ENCODE data around the gene STMN3. TPM values are rescaled to one million over a fixed set of nuclear protein-coding genes. Genes with fewer than 3 reads are reported as not detected.
A peak's percentile ranks its signal among the peaks of the same experiment; 100 is the strongest.

The STMN3 gene
- total and polyA plus RNA-seq, 2 experiments from 2014 or later: 18.6 to 37.6 TPM

GRCh38 chr20:63687419-63688178, 34.4 kb upstream of the STMN3 start:
- Histone ChIP-seq H2AFZ (no peak overlapping the region), H3K9me2 (ENCODE audit: insufficient read depth) (no peaks in the 10 kb centered on the region), H3K9ac (peak overlapping the region; percentile 77), H3F3A (ENCODE audit: insufficient read depth) (peaks cover 31% of the 10 kb centered on the region), H3K4me2 (ENCODE audit: unreplicated experiment) (peak overlapping the region; percentile 44), H3K27me3 (replicated peaks; ENCODE audit: insufficient read depth) (no peaks in the 10 kb centered on the region), H3K4me1 (ENCODE audit: insufficient read depth) (peaks cover 27% of the 10 kb centered on the region), H3K9me3 (ENCODE audit: low read depth) (no peaks in the 10 kb centered on the region), H3K79me2 (ENCODE audit: insufficient read depth) (no peaks in the 10 kb centered on the region), H3K36me3 (ENCODE audit: low read depth) (no peaks in the 10 kb centered on the region), H3K27ac (peak overlapping the region; percentile 92), H3K4me3 (no peak overlapping the region), H4K20me1 (ENCODE audit: insufficient read depth) (no peaks in the 10 kb centered on the region)
- TF ChIP-seq EZH2phosphoT487 (IDR thresholded peaks at IDR 0.05; ENCODE audit: insufficient read depth, low read depth): no peak
- TF ChIP-seq EZH2 (IDR thresholded peaks at IDR 0.05; ENCODE audit: insufficient read depth, poor library complexity, severe bottlenecking): no peak
- DNase-seq: no peak
- 88 to 91% methylated on average over 26 to 29 of the region's 29 CpGs for WGBS, 2 experiments (ENCODE audit: low coverage in 1 of 2, low lambda C conversion rate in 2 of 2, missing lambda C conversion rate in 2 of 2)
- in situ Hi-C loops (cut with MboI): no loop called here

DNA sequence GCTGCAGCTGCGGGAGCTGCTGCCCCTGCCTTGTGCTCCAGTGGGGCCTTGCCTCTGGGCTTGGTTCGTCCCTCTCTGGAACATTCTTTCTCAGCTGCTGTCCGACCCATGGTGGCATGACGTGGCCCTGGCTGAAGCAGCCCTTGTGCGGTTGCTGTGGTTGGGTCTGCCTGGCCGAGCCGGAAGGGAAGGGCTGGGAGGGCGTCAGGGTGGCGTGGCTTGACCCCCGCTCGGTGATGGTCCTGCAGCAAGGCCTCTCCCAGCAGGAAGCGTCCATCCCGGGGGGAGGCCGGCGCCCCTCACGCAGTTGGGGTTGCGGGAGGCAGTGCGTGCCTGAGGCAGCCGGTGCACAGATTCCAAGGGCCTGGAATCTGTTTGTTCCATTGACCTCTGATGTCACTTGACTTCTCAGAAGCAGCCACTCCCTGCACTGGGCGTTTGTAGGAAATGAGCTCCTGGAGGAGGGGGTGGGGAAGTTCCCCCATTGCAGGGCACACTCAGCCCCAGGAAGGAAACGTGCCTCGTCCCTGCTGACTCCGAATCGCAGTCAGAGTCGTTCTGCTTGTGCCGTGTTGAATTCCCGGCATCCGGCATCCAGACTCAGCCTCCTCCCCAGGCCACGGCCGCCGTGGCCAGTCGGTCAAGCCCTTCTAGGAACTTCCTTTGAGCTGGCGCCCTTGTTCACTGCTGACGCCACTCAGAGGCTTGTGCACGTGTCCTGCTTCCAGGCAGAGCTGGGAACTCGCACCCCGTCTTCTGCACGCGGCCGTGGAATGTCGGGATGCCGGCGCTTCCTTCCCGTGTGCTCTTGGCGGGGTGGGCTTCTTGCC, 33.5 kb upstream of the STMN3 start:
- peak overlapping the region; percentile 92 for H3K27ac ChIP-seq
- peak overlapping the region; percentile 44 for H3K4me2 ChIP-seq (ENCODE audit: unreplicated experiment)
- no peaks in the 10 kb centered on the region for H3K9me3 ChIP-seq (ENCODE audit: low read depth)
- H3K4me3 ChIP-seq: 0 out of 2 replicates have a peak overlapping the region, but pooled peaks have one; percentile 4
- H3K9me2 ChIP-seq (ENCODE audit: insufficient read depth): no peaks in the 10 kb centered on the region
- H3K9ac ChIP-seq: peak overlapping the region; percentile 77
- TF ChIP-seq EZH2 (IDR thresholded peaks at IDR 0.05; ENCODE audit: insufficient read depth, poor library complexity, severe bottlenecking) (no peak), EZH2phosphoT487 (IDR thresholded peaks at IDR 0.05; ENCODE audit: insufficient read depth, low read depth) (no peak)
- peaks cover 34% of the 10 kb centered on the region for H3F3A ChIP-seq (ENCODE audit: insufficient read depth)
- DNase-seq: peak; percentile 94
- H4K20me1 ChIP-seq (ENCODE audit: insufficient read depth): no peaks in the 10 kb centered on the region
- peak overlapping the region; percentile 33; the same call in 1 of the 2 replicates for H2AFZ ChIP-seq
- H3K36me3 ChIP-seq (ENCODE audit: low read depth): no peaks in the 10 kb centered on the region
- WGBS, 2 experiments (ENCODE audit: low coverage in 1 of 2, low lambda C conversion rate in 2 of 2, missing lambda C conversion rate in 2 of 2): 5 to 8% methylated on average over 31 to 45 of the region's 45 CpGs
- in situ Hi-C loops (cut with MboI): no loop called here
- no peaks in the 10 kb centered on the region for H3K79me2 ChIP-seq (ENCODE audit: insufficient read depth)
- H3K4me1 ChIP-seq (ENCODE audit: insufficient read depth): peaks cover 34% of the 10 kb centered on the region
- no peaks in the 10 kb centered on the region for H3K27me3 ChIP-seq (replicated peaks; ENCODE audit: insufficient read depth)

DNA sequence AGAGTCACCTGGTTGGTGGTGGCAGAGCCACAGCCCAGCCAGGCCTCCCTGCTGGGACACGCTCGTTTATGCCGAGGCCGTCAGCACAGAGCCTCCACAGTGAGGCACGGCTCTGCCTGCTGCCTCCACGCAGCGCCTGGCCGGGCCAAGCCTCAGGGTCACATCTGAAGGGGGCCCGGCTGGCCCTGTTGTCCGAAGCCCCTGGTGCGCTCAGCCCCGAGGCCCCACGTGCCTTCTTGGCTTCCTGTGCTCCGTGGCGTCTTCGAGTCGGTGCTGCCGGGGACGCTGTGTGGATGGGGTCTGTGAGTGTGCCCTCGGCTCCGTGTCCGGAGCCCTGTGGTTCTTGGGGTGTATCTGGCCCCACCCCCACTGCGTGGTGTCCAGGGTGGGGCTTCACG, 32.9 kb upstream of the STMN3 start:
- peak overlapping the region; percentile 11 for H3K4me2 ChIP-seq (ENCODE audit: unreplicated experiment)
- H3K27me3 ChIP-seq (replicated peaks; ENCODE audit: insufficient read depth): no peaks in the 10 kb centered on the region
- no peak overlapping the region for H3K4me3 ChIP-seq
- no peaks in the 10 kb centered on the region for H4K20me1 ChIP-seq (ENCODE audit: insufficient read depth)
- no peaks in the 10 kb centered on the region for H3K9me2 ChIP-seq (ENCODE audit: insufficient read depth)
- H3K36me3 ChIP-seq (ENCODE audit: low read depth): no peaks in the 10 kb centered on the region
- peaks cover 40% of the 10 kb centered on the region for H3F3A ChIP-seq (ENCODE audit: insufficient read depth)
- WGBS, 2 experiments (ENCODE audit: low coverage in 1 of 2, low lambda C conversion rate in 2 of 2, missing lambda C conversion rate in 2 of 2): 67 to 80% methylated on average over 16 to 24 of the region's 24 CpGs
- H3K4me1 ChIP-seq (ENCODE audit: insufficient read depth): peaks cover 35% of the 10 kb centered on the region
- peak overlapping the region; percentile 77 for H3K9ac ChIP-seq
- TF ChIP-seq EZH2phosphoT487 (IDR thresholded peaks at IDR 0.05; ENCODE audit: insufficient read depth, low read depth) (no peak), EZH2 (IDR thresholded peaks at IDR 0.05; ENCODE audit: insufficient read depth, poor library complexity, severe bottlenecking) (no peak)
- 0 out of 2 replicates have a peak overlapping the region, but pooled peaks have one; percentile 33 for H2AFZ ChIP-seq
- H3K79me2 ChIP-seq (ENCODE audit: insufficient read depth): no peaks in the 10 kb centered on the region
- in situ Hi-C loops (cut with MboI): no loop called here
- no peak for DNase-seq
- H3K9me3 ChIP-seq (ENCODE audit: low read depth): no peaks in the 10 kb centered on the region
- H3K27ac ChIP-seq: peak overlapping the region; percentile 92

GRCh38 chr20:63685269-63686026, 32.2 kb upstream of the STMN3 start:
- Histone ChIP-seq H3K27me3 (replicated peaks; ENCODE audit: insufficient read depth) (no peaks in the 10 kb centered on the region), H3K4me2 (ENCODE audit: unreplicated experiment) (no peak overlapping the region), H3K79me2 (ENCODE audit: insufficient read depth) (no peaks in the 10 kb centered on the region), H3K27ac (peak overlapping the region; percentile 92), H3K9ac (peak overlapping the region; percentile 77), H2AFZ (no peak overlapping the region), H3K36me3 (ENCODE audit: low read depth) (no peaks in the 10 kb centered on the region), H3K4me3 (no peak overlapping the region), H3K9me3 (ENCODE audit: low read depth) (no peaks in the 10 kb centered on the region), H3F3A (ENCODE audit: insufficient read depth) (peaks cover 40% of the 10 kb centered on the region), H3K4me1 (ENCODE audit: insufficient read depth) (peaks cover 35% of the 10 kb centered on the region), H3K9me2 (ENCODE audit: insufficient read depth) (no peaks in the 10 kb centered on the region), H4K20me1 (ENCODE audit: insufficient read depth) (no peaks in the 10 kb centered on the region)
- 83 to 88% methylated on average over 10 to 20 of the region's 21 CpGs for WGBS, 2 experiments (ENCODE audit: low coverage in 1 of 2, low lambda C conversion rate in 2 of 2, missing lambda C conversion rate in 2 of 2)
- no peak for DNase-seq
- in situ Hi-C loops (cut with MboI): no loop called here
- TF ChIP-seq EZH2 (IDR thresholded peaks at IDR 0.05; ENCODE audit: insufficient read depth, poor library complexity, severe bottlenecking) (no peak), EZH2phosphoT487 (IDR thresholded peaks at IDR 0.05; ENCODE audit: insufficient read depth, low read depth) (no peak)

Measured in GM23248 (cell line).